ENCODE data around the gene LIAS. TPM values are rescaled to one million over a fixed set of nuclear protein-coding genes. Genes with fewer than 3 reads are reported as not detected.
A peak's percentile ranks its signal among the peaks of the same experiment; 100 is the strongest.

Gene LIAS
- total RNA-seq, 3 donors from 2014 or later, result 36.2 to 38.7 (median 36.5) TPM

DNA sequence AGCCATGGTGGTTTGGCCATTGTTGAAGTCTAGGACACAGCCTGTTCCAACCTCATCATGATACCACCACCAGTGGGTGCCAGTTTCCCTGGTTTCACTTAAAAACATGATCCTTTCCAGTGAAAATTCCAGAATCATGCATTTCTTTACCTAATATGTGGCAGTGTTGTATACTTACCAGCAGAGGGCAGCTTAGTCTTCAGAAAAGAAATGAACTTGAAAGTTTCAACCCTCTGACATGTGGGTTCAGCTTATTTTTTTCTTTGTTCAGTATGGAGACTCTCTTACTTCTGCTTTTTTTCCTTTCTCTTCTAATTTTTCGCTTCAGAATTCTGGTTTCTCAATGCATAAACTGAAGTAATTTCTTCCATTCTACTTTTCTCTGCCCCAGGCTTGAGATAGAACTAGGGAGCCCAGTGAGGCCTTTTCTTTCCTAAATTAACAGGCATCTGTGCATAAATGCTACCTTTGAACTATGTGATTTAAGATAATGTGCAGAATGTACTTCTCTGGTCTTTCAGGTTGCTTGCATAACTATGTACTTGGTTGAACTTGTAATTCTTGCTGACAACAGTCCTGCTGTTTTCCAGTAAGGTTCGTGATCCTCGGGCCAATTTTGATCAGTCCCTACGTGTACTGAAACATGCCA is 10.7 kb downstream of the LIAS start:
- H3K4me3 Mint-ChIP-seq, result no peak overlapping the region
- no peak for DNase-seq
- peaks cover 4% of the 10 kb centered on the region for H3K4me1 Mint-ChIP-seq (ENCODE audit: low read depth)
- H3K36me3 Mint-ChIP-seq (ENCODE audit: insufficient read depth), result peaks cover 17% of the 10 kb centered on the region
- H3K27me3 Mint-ChIP-seq (ENCODE audit: low read depth), result no peaks in the 10 kb centered on the region
- peak; percentile 60 to 65 for ATAC-seq
- no peaks in the 10 kb centered on the region for H3K9me3 Mint-ChIP-seq

DNA sequence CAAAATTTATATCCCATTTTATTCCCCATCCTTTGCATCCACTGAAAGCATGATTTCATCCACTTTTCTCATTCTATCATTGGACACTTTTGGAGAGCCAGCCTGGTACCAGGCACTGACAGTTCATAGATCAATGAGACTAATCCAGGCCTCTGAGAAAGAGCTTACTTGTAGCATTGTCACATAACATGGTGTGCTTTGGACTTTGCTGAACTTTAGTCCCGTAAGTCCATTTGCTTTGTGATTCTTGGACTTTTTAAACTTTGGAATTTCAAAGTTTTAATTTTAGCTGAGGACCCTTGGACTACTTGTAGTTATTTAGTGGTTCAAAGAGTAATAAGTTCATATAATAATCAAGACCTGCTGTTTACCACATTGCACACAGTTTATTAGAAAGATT is 11.5 kb downstream of the LIAS start:
- no peaks in the 10 kb centered on the region for H3K27me3 Mint-ChIP-seq (ENCODE audit: low read depth)
- peaks cover 11% of the 10 kb centered on the region for H3K36me3 Mint-ChIP-seq (ENCODE audit: insufficient read depth)
- no peak overlapping the region for H3K4me3 Mint-ChIP-seq
- no peaks in the 10 kb centered on the region for H3K9me3 Mint-ChIP-seq
- DNase-seq (no peak), ATAC-seq (no peak)
- H3K4me1 Mint-ChIP-seq (ENCODE audit: low read depth), result peaks cover 4% of the 10 kb centered on the region

DNA sequence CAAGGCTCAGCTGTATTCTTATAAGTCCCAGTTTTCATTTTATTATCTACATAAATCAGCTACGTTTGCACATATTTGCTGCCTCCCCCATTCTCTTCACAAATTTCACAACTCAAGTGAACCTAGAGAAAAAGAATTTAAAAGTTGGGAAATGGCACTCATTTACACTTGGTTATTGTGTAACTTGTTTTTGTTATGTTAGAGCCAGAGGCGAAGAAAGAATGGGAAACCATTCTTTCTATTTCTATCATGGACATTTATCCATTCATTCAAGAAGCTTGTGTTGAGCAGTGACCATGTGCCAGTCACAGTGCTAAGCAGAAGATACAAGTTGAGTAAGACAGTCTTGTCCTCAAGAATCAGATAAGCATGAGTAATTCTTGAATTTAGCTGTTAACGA is 13.5 kb downstream of the LIAS start:
- DNase-seq, result no peak
- Mint-ChIP-seq H3K27me3 (ENCODE audit: low read depth) (no peaks in the 10 kb centered on the region), H3K36me3 (ENCODE audit: insufficient read depth) (peaks cover 12% of the 10 kb centered on the region), H3K4me3 (no peak overlapping the region), H3K9me3 (no peaks in the 10 kb centered on the region), H3K4me1 (ENCODE audit: low read depth) (peaks cover 4% of the 10 kb centered on the region)
- ATAC-seq, result no peak

DNA sequence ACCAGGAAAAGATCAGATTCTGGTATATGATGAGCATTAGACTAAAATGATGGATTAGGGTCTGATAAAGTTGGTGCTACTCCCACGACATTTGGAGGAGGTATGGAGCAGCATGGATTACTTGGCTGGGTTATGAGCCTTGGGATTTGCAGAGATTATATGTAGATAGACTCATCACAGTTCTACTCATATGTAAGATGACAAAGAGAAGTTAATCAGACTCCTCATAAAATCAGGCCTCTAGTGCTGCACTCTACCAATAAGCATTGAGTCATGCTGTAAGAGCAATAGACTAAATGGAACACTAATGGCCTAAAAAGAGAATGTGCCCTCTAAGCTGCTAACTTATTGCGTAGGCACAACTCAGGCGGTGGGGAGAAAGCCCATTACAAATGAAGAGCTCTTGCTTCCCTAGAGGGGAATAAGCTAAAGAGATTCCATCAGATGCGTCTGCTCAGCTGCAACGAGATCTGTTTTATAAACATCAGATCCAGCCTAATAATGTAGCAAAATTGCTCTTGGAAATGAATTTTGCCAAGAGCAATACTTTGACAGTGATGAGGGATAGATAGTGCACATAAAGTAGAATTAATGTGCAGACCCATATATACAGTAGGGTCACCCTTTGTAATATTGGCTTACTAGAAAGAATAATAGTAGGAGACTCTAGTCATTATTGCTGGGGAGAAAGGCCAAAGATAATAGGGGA is 17.5 kb downstream of the LIAS start:
- DNase-seq, result no peak
- H3K9me3 Mint-ChIP-seq, result no peaks in the 10 kb centered on the region
- no peak overlapping the region for H3K4me3 Mint-ChIP-seq
- peaks cover 12% of the 10 kb centered on the region for H3K36me3 Mint-ChIP-seq (ENCODE audit: insufficient read depth)
- ATAC-seq, result no peak
- H3K4me1 Mint-ChIP-seq (ENCODE audit: low read depth), result no peaks in the 10 kb centered on the region
- H3K27me3 Mint-ChIP-seq (ENCODE audit: low read depth), result no peaks in the 10 kb centered on the region

DNA sequence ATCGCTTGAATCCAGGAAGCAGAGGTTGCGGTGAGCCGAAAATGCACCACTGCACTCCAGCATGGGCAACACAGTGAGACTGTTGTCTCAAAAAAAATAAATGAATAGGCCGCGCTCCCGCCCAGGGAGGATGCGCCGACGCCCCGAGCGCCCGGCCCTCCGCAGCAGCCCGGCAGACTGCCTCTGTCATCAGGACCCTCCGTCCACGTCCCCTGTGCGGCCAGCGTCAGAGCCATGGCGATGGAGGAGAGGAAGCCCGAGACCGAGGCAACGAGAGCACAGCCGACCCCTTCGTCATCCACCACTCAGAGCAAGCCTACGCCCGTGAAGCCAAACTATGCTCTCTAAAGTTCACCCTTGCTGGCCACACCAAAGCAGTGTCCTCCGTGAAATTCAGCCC is 21.4 kb downstream of the LIAS start:
- Mint-ChIP-seq H3K9me3 (peaks cover 9% of the 10 kb centered on the region), H3K4me1 (ENCODE audit: low read depth) (no peaks in the 10 kb centered on the region), H3K4me3 (no peak overlapping the region), H3K27me3 (ENCODE audit: low read depth) (no peaks in the 10 kb centered on the region), H3K36me3 (ENCODE audit: insufficient read depth) (peaks cover 6% of the 10 kb centered on the region)
- DNase-seq (no peak), ATAC-seq (no peak)

DNA sequence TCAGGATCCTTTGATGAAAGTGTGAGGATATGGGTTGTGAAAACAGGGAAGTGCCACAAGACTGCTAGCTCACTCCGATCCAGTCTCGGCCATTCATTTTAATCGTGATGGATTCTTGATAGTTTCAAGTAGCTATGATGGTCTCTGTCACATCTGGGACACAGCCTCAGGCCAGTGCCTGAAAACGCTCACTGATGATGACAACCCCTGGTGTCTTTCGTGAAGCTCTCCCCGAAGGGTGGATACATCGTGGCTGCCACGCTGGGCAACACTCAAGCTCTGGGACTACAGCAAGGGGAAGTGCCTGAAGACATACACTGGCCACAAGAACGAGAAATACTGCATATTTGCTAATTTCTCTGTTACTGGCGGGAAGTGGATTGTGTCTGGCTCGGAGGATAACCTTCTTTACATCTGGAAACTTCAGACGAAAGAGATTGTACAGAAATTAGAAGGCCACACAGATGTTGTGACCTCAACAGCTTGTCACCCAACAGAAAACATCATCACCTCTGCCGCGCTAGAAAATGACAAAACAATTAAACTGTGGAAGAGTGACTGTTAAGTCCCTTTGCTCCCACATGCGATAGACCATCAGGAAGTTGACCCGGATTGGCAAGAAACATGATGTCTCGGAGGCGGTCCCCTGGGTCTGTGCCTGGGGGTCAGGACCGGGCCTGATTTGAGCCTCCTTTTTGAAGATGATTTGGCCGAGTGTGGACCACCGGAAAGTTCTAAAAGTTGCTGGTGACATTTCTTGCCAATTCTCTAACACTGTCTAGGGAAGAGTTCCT is 22.2 kb downstream of the LIAS start:
- no peaks in the 10 kb centered on the region for H3K27me3 Mint-ChIP-seq (ENCODE audit: low read depth)
- peaks cover 9% of the 10 kb centered on the region for H3K9me3 Mint-ChIP-seq
- ATAC-seq (no peak), DNase-seq (no peak)
- H3K4me3 Mint-ChIP-seq, result no peak overlapping the region
- no peaks in the 10 kb centered on the region for H3K4me1 Mint-ChIP-seq (ENCODE audit: low read depth)
- peaks cover 6% of the 10 kb centered on the region for H3K36me3 Mint-ChIP-seq (ENCODE audit: insufficient read depth)

DNA sequence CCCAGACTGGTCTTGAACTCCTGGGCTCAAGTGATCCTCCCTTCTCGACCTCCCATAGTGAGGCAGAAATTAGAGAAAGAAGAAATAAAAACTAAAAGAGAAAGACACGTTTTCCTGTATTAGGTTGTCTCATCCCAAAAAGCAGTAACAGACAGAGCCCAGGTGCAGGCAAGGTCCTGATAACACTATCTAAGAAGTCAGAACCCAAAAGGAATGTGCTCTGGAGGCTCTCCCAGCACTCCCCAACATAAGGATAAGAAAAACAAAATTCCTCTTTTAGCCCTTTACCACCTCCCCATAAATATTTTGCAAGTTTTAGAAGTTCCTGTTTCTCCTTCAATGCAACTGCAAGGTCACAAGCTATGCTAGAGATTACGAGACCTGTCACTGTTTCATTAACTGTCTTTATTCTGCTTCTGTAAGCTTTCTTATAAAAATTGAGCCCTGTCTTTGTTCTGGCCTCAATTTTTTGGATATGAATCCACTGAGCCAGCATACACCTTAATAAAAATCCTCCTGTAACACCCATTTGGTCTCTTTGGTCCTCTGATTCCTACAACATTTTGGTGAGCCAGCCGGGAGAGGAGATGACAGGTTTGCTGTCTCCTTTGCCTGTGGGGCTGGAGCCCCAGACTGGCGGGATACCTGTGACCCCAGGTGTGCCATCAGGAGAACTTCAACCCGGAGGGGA is 25.9 kb downstream of the LIAS start:
- no peak overlapping the region for H3K4me3 Mint-ChIP-seq
- ATAC-seq (no peak), DNase-seq (no peak)
- no peaks in the 10 kb centered on the region for H3K27me3 Mint-ChIP-seq (ENCODE audit: low read depth)
- H3K4me1 Mint-ChIP-seq (ENCODE audit: low read depth), result no peaks in the 10 kb centered on the region
- no peaks in the 10 kb centered on the region for H3K36me3 Mint-ChIP-seq (ENCODE audit: insufficient read depth)
- H3K9me3 Mint-ChIP-seq, result peaks cover 9% of the 10 kb centered on the region

DNA sequence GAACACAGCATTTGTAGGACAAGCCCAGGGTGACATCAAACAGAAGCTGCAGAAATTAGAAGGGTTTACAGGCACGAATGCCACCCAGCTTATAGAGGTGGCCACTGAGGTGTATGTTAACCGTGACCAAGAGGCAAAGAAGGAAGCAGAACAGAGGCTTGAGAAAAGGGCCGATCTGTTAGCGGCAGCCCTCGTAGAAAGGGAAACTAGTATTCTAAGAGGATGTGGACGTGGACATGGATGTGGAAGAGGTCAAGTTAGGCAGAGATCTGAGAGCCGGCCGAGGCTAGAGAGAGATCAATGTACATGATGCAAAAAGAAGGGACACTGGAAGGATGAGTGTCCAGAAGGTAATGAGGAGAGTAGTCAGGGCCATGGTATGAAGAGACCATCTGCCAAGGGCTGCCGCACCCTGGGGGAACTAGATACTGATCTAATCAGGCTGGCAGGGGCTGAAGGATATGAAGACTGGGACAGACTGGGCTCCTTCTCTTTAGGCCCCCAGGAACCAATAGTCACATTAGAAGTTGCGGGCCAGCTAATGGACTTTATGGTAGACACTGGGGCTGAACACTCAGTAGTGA is 27.5 kb downstream of the LIAS start:
- ATAC-seq (no peak), DNase-seq (no peak)
- no peaks in the 10 kb centered on the region for H3K36me3 Mint-ChIP-seq (ENCODE audit: insufficient read depth)
- peaks cover 9% of the 10 kb centered on the region for H3K9me3 Mint-ChIP-seq
- H3K4me3 Mint-ChIP-seq, result no peak overlapping the region
- no peaks in the 10 kb centered on the region for H3K4me1 Mint-ChIP-seq (ENCODE audit: low read depth)
- H3K27me3 Mint-ChIP-seq (ENCODE audit: low read depth), result no peaks in the 10 kb centered on the region

DNA sequence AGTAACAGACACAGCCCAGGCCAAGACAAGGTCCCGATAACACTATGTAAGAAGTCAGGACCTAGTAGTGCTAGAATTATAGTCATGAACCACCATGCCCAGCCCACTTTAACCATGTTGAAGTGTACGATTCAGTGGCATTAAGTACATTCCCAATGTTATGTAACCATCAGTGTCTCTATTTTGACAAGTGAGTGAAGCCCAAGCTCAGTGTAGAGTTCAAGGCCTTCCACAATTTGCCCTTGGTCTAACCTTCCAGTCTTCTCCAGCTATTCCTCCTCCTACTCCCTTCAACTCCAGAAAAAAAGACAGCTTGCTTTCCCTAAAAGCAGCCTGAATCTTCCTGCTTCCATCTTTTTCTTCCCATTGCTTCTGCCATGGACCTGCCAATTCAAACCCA is 31.5 kb downstream of the LIAS start:
- H3K4me3 Mint-ChIP-seq, result no peak overlapping the region
- no peaks in the 10 kb centered on the region for H3K36me3 Mint-ChIP-seq (ENCODE audit: insufficient read depth)
- no peak for ATAC-seq
- no peaks in the 10 kb centered on the region for H3K4me1 Mint-ChIP-seq (ENCODE audit: low read depth)
- DNase-seq, result no peak
- H3K9me3 Mint-ChIP-seq, result no peaks in the 10 kb centered on the region
- no peaks in the 10 kb centered on the region for H3K27me3 Mint-ChIP-seq (ENCODE audit: low read depth)

DNA sequence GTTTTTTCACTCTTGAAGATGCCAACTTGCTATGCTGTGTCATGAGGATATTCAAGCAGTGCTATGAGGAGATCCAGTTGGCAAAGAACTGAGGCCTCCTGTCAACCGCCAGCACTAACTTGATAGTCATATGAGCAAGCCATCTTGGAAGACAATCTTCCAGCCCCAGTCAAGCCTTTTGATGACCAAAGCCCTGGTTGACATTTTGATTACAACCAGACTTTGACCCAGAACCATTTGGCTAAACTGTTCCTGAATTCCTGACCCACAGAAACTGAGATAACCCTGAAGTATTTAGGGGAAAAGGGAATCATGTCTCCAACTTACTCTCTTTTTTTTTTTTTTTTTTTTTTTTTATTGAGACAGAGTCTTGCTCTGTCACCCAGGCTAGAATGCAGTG is 35.5 kb downstream of the LIAS start:
- DNase-seq (no peak), ATAC-seq (no peak)
- peaks cover 1% of the 10 kb centered on the region for H3K36me3 Mint-ChIP-seq (ENCODE audit: insufficient read depth)
- no peaks in the 10 kb centered on the region for H3K9me3 Mint-ChIP-seq
- H3K4me1 Mint-ChIP-seq (ENCODE audit: low read depth), result no peaks in the 10 kb centered on the region
- H3K4me3 Mint-ChIP-seq, result no peak overlapping the region
- H3K27me3 Mint-ChIP-seq (ENCODE audit: low read depth), result no peaks in the 10 kb centered on the region

DNA sequence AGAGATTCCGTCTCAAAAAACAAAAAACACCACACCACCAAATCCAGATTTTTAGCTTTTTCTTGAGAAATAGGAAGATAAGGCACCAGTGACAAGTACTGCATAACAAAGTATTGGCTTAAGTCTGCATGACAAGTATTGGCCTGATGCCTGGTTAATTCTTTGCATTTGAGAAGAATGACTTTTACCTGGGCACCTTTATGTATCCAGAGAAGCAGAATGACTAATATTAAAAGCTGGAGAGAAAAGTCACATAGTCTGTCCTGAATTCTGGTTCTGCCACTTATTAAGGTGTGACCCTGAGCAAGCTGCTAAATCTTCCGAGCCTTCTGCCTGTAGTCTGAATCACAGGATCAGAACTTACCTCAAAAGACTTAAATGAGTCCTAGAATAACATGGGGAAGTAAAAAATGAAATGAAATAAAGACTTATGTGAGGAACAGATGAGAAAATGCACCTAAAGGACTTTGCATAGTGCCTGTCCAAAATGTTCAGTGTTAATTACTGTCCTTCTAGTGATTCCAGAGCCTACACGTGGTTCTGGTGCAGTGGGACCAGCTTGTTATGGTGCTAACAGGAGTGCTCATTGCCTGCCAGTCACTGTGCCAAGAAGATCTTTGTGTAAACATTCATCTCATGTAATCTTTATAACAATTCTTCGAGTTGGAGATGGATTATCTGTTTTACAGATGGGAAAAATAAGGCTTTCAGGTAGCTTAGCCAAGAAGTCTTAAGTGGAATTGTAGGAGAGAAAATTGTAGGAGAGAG is 36.8 kb downstream of the LIAS start:
- Mint-ChIP-seq H3K4me1 (ENCODE audit: low read depth) (no peaks in the 10 kb centered on the region), H3K9me3 (no peaks in the 10 kb centered on the region), H3K4me3 (no peak overlapping the region), H3K27me3 (ENCODE audit: low read depth) (no peaks in the 10 kb centered on the region), H3K36me3 (ENCODE audit: insufficient read depth) (peaks cover 4% of the 10 kb centered on the region)
- DNase-seq, result no peak
- ATAC-seq, result no peak

DNA sequence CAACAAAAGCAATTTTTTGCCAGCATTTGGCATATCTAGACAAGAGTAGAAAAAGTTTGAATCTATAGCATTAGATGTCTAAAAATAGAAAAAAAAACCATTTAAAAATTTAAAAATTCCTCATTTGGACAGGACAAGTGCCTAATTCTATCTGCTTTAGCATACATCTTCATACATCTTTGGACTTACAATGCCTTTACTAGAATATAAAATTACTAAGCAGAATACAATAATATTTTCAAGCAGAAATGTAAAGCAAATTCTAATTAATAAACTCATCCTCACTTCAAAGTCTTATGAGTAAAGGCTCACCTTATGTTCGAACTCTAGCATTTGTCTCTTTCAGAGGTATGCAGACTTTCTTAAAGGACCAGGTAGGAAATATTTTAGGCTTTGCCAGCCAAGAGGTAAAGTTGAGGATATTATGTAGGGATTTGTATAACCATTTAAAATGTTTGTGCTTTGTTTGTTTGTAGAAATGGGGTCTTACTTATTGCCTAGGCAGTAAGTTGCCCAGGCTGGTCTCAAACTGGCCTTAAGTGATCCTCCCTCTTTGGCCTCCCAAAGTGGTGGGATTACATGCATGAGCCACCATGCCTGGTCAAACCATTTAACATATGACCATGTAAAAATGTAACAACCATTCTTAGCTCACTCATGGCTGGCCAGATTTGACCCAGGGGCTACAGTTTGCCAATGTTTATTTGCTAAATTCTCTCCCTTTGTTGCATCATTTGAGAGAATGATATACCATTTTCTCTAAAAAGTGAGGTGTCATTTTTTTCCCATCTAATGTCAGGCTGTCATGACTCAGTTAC is 39.3 kb downstream of the LIAS start:
- Mint-ChIP-seq H3K36me3 (ENCODE audit: insufficient read depth) (peaks cover 15% of the 10 kb centered on the region), H3K27me3 (ENCODE audit: low read depth) (no peaks in the 10 kb centered on the region), H3K9me3 (no peaks in the 10 kb centered on the region), H3K4me3 (no peak overlapping the region), H3K4me1 (ENCODE audit: low read depth) (no peaks in the 10 kb centered on the region)
- DNase-seq (no peak), ATAC-seq (no peak)

DNA sequence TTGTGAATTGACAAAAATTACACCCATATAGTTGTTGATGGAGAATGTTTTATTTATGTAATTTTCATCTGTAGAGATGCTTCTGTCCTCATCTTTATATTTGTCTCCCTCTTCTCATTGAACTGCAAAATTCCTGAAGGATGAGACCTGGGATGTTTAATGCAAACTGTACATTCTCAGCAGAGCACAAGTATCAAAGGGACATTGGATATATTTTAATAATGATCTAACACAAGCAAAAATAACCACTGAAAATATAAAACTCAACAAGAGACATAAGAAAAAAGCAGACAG is 39.8 kb downstream of the LIAS start:
- no peak for ATAC-seq
- no peak for DNase-seq
- Mint-ChIP-seq H3K4me3 (no peak overlapping the region), H3K27me3 (ENCODE audit: low read depth) (no peaks in the 10 kb centered on the region), H3K4me1 (ENCODE audit: low read depth) (no peaks in the 10 kb centered on the region), H3K9me3 (no peaks in the 10 kb centered on the region), H3K36me3 (ENCODE audit: insufficient read depth) (peaks cover 20% of the 10 kb centered on the region)

Measured in activated T-cell treated with anti-CD3 and anti-CD28 coated beads, Interleukin-2, amount 50 U/mL, for 4 hours (primary cell).